OCI-LY3 (cell line): Measurements from ENCODE around the gene ARHGAP10.

Experiments used
- H2AFZ ChIP-seq: fragments of 200-600, 300-600 bp; shearing (Covaris generic); 2 replicates; pipeline ENCODE4 v1.6.0; 2014; ENCODE audit warnings: antibody characterized with exemption, low read depth, low read length
- H3K27ac ChIP-seq: fragments of 200-600, 300-600 bp; sonication (generic); 2 replicates; pipeline ENCODE4 v1.5.1; 2014; ENCODE audit warnings: mild to moderate bottlenecking, low read length, moderate library complexity, mixed read lengths
- H3K27me3 ChIP-seq: fragments of 200-600, 300-600 bp; sonication (generic); 2 replicates; pipeline ENCODE4 v1.6.1; 2014; ENCODE audit warnings: low read depth, low read length, mixed read lengths
- H3K36me3 ChIP-seq: fragments of 200-600, 300-600 bp; sonication (generic); replicated peaks from 2 replicates; pipeline ENCODE3; 2014; ENCODE audit warnings: low read depth, low read length, mixed read lengths
- H3K4me1 ChIP-seq: fragments of 300-600, 200-600 bp; sonication (generic); 2 replicates; pipeline ENCODE4 v1.6.1; 2014; ENCODE audit warnings: low read length, mixed read lengths
- H3K4me2 ChIP-seq: fragments of 200-600, 300-600 bp; sonication (generic); 2 replicates; pipeline ENCODE4 v1.6.1; 2014; ENCODE audit warnings: low read length, mixed read lengths
- H3K4me3 ChIP-seq: fragments of 300-600, 200-600 bp; sonication (generic); 2 replicates; pipeline ENCODE4 v1.5.1; 2014; ENCODE audit warnings: antibody characterized with exemption, mild to moderate bottlenecking, low read length, moderate library complexity
- H3K79me2 ChIP-seq: fragments of 300-600, 200-600 bp; shearing (Covaris generic); 2 replicates; pipeline ENCODE4 v1.6.1; 2014; ENCODE audit warnings: mild to moderate bottlenecking, low read length, mixed read lengths
- H3K9ac ChIP-seq: fragments of 300-600, 200-600 bp; shearing (Covaris generic); 2 replicates; pipeline ENCODE4 v1.6.0; 2014; ENCODE audit warnings: mild to moderate bottlenecking, low read length, moderate library complexity
- H3K9me3 ChIP-seq: fragments of 200-600, 300-600 bp; shearing (Covaris generic); 2 replicates; pipeline ENCODE4 v1.6.1; 2014; ENCODE audit warnings: low read length, mixed read lengths; ENCODE audit not compliant: insufficient read depth
- H4K20me1 ChIP-seq: fragments of 200-600, 300-600 bp; sonication (generic); 2 replicates; pipeline ENCODE4 v1.6.1; 2016; ENCODE audit warnings: low read length, mixed read lengths; ENCODE audit not compliant: insufficient read depth
- CTCF ChIP-seq: fragments of 200-600, 300-600 bp; sonication (generic); IDR thresholded peaks from 2 replicates; pipeline ENCODE4 v1.5.1; 2014; ENCODE audit warnings: antibody characterized with exemption, low read length, low read depth
- EZH2phosphoT487 ChIP-seq: fragments of 200-600 bp; shearing (Covaris generic); IDR thresholded peaks from 2 replicates; pipeline ENCODE4 v1.6.1; 2018; ENCODE audit warnings: antibody characterized with exemption, mixed run types, low read depth

Gene ARHGAP10

DNA sequence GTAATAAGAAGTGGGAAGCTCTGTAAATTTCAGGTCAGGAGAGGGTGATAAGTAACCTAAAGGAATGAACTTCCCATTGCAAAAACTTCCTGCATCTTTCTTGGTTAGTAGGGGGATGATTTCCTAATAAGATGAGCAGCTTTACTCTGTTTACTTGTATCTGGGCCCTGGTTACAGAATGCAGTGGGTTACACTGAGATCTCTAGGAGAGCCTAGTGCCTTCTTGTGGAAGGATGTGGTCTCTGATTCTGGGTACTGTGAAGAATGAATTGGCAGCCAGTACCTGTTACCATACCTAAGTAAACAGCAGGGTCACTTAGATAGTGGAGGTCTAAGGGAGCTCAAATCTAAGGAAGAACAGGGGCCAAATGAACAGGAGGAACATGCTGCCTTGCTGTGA is 320.6 kb downstream of the ARHGAP10 start:
- H3K27me3 ChIP-seq = no peaks in the 10 kb centered on the region
- no peaks in the 10 kb centered on the region for H3K36me3 ChIP-seq
- TF ChIP-seq CTCF (no peak), EZH2phosphoT487 (no peak)
- no peak overlapping the region for H3K27ac ChIP-seq
- peaks cover 4% of the 10 kb centered on the region; the same call in 1 of the 2 replicates for H4K20me1 ChIP-seq
- peaks cover 47% of the 10 kb centered on the region for H3K4me1 ChIP-seq
- no peaks in the 10 kb centered on the region for H3K79me2 ChIP-seq
- H2AFZ ChIP-seq = no peak overlapping the region
- H3K9me3 ChIP-seq = no peaks in the 10 kb centered on the region
- no peak overlapping the region for H3K4me3 ChIP-seq
- H3K4me2 ChIP-seq = no peak overlapping the region
- no peak overlapping the region for H3K9ac ChIP-seq

GRCh38 chr4:148053298-148054003 is 321.6 kb downstream of the ARHGAP10 start:
- Histone ChIP-seq H3K4me3 (peak overlapping the region; percentile 1; the same call in 1 of the 2 replicates), H3K36me3 (no peaks in the 10 kb centered on the region), H2AFZ (no peak overlapping the region; the same call in 1 of the 2 replicates), H3K27ac (no peak overlapping the region), H3K79me2 (no peaks in the 10 kb centered on the region), H3K27me3 (no peaks in the 10 kb centered on the region), H4K20me1 (peaks cover 11% of the 10 kb centered on the region; the same call in 1 of the 2 replicates), H3K9me3 (no peaks in the 10 kb centered on the region), H3K4me1 (peaks cover 57% of the 10 kb centered on the region), H3K9ac (no peak overlapping the region), H3K4me2 (peak overlapping the region; percentile 36)
- TF ChIP-seq CTCF = no peak
- no peak for TF ChIP-seq EZH2phosphoT487

DNA sequence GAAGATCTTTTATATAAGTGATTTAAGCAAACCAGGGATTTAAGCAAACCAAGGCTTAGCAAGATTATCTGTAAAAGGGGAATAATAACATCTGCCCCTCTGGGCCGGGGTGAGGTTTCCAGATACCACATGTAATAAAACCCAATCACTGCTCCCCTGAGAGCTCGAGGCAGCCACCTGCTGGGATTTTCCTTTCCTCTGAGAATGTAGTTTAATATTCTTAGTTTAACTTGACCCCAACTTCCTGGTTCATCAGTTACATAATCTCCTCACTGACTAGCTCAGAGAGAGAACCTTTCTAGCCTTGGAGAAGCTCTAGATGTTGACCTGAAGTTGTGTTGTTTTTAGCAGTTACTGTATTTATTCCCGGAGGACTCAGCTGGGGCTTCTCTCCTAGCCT is 322.4 kb downstream of the ARHGAP10 start:
- Histone ChIP-seq H3K79me2 (no peaks in the 10 kb centered on the region), H2AFZ (peak overlapping the region; percentile 39; the same call in 1 of the 2 replicates), H3K9me3 (no peaks in the 10 kb centered on the region), H3K9ac (no peak overlapping the region), H4K20me1 (peaks cover 11% of the 10 kb centered on the region; the same call in 1 of the 2 replicates), H3K36me3 (no peaks in the 10 kb centered on the region), H3K27ac (0 out of 2 replicates have a peak overlapping the region, but pooled peaks have one; percentile 5), H3K4me2 (peak overlapping the region; percentile 36), H3K27me3 (no peaks in the 10 kb centered on the region), H3K4me3 (peak overlapping the region; percentile 1; the same call in 1 of the 2 replicates), H3K4me1 (peaks cover 65% of the 10 kb centered on the region)
- TF ChIP-seq EZH2phosphoT487 = no peak
- peak; percentile 40 for TF ChIP-seq CTCF

GRCh38 chr4:148055844-148056243 is 324.0 kb downstream of the ARHGAP10 start:
- Histone ChIP-seq H3K36me3 (no peaks in the 10 kb centered on the region), H3K79me2 (no peaks in the 10 kb centered on the region), H3K4me1 (peaks cover 81% of the 10 kb centered on the region), H3K4me2 (no peak overlapping the region), H4K20me1 (peaks cover 11% of the 10 kb centered on the region; the same call in 1 of the 2 replicates), H3K27me3 (no peaks in the 10 kb centered on the region), H2AFZ (no peak overlapping the region), H3K27ac (no peak overlapping the region), H3K9me3 (no peaks in the 10 kb centered on the region), H3K9ac (no peak overlapping the region), H3K4me3 (no peak overlapping the region)
- TF ChIP-seq CTCF (no peak), EZH2phosphoT487 (no peak)
